GM18909 (cell line): Measurements from ENCODE around the gene GRM5.

Experiments used
- ATAC-seq: cut with Tn5 transposase; IDR thresholded peaks from one replicate; pipeline ENCODE4 v1.9.1; 2021; ENCODE audit warnings: mild to moderate bottlenecking; ENCODE audit not compliant: unreplicated experiment, poor library complexity

GRM5 gene

DNA sequence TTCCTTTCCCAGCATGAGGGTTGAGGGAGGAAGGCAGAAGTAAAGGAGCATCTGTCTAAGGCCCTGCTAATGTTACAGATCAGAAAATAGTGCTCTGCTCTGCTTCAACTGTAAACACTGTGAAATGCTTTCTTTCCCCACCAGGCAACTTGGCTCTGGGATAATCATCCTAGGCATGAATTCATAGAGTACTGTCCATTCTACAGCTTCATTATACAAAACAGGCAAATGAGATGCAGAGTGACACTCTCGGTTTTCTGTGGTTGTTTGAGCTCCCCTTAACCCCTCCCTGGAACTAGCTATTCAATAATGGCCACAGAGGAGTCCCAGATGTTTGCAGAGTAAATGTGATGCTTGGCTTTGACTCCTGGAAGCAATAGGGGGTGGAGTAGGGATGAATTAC, 544.0 kb downstream of the GRM5 start:
- no peak for ATAC-seq

DNA sequence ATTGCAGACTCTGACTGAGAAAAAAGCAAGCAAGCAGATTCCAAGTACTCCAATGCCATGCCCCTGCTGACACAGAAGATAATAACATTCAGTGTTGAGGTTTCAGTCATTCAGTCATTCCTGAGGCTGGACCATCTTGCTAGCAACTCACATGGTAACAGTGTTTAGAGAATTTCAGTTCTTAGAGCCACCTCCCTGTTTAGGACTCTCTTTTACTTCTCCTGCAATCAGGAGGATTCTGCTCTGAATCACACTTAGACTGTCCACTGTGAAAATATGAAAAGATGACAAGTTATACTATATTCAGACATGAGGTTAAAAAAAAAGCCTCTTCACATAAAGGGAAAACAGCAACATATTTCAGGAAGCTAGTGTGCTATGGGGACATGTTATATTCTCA, 544.4 kb downstream of the GRM5 start:
- ATAC-seq = no peak

DNA sequence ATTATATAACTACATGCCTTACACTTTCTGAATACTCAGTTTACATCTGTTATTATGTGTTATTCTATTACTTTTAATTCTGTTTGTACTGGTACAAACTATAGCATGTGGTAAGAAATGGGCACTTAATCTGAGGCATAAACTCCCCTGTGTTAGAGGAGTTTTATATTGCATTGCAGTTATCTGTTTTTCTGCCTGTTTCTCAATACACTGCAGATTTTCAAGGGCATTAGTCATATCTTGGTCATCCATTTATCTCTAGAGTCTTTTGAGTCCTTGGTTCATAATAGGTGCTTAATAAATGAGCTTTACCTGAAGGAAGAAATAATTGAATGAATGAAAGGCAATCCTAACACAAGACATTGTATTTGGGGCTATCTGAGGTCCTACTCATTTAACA, 545.4 kb downstream of the GRM5 start:
- no peak for ATAC-seq

DNA sequence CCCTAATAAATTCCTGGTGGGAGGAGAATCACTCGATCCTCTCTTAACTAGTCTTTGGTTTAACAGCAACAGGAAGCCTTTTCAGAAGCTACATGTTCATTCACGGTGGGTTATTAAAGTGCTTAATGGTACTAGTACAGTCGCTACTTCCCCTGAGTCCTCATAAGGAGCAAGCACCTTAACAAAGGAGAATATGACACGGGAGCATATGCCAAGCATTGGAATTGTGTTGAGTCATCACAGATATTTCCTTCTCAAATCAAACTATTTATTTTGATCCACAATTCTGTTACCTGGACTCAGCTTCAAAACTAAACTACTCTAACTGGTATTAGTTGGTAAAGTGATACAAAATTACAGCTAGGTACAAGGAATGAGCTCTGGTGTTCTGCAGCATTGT, 550.8 kb downstream of the GRM5 start:
- no peak for ATAC-seq

DNA sequence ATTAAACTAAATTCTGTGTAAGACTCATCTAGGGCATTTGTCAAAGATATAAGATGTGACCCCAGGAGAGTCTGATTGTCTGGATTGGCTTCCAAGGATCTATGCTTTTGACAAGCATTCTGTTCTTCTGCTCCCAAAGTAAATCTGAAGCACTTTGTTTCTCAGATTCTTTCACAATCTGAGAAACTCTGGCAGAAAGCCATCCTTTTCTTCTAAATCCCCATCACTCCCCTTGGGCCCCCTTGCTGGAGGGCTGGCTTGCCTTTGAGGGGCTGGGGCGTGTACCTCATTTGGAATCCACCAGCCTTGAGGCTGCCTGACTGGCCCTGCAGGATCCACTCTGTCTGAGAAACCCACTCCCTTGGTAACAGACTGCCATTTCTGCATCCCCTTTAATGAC, 554.8 kb downstream of the GRM5 start:
- ATAC-seq = no peak

DNA sequence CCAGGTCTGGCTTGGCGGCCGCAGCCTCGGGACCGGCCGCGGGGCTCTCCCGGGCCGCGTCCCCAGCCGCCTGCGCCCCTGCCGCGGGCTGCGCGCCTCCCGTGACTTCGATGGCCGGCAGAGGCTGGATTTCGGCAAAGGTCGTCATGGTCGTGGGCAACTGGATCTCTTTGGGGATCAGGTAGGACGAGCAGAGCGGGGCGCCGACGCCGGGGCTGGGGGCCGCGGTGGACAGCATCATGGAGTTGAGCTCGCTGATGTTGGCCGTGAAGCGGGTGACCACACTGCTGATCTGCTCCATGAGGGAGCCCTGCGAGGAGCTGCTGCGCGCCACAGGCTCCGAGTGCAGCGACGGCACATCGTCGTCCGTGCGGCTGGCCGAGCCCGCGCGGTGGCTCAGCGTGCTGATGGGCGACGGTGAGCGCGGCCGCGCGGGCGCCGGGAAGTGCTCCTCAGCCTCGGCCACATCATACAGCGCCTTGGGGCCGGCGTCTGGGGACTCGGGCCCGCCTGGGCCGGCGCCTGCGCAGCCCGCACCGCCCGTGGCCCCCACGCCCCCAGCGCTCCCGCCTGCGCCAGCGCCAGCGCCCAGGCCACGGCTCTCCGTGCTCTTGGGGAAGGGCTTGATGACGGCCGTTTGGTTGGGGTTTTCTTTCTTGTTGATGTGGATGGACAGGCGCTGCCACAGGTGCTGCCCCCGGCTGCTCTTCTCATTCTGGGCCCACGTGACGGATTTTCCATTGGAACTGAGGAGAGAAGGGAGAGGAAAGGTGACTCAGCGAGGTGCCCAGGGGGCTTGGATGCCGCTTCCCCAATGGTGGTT, 556.8 kb downstream of the GRM5 start:
- ATAC-seq = peak; percentile 74

DNA sequence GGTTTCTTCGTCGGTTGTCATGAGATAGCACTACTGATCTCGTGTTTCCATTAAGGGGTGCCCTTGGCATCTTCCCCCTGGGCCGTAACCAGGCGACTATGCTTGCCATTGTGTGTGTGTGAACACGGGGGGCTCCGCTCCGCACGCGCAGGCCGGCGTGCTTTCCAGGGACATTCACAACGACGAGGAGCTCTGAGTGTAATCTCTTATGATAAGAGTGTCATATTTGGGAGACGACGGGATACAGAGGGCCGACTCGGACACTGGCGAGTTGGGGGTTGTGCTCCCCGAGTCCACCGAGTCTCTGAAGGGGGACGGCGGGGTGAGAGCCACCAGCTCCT, 557.4 kb downstream of the GRM5 start:
- ATAC-seq = no peak

DNA sequence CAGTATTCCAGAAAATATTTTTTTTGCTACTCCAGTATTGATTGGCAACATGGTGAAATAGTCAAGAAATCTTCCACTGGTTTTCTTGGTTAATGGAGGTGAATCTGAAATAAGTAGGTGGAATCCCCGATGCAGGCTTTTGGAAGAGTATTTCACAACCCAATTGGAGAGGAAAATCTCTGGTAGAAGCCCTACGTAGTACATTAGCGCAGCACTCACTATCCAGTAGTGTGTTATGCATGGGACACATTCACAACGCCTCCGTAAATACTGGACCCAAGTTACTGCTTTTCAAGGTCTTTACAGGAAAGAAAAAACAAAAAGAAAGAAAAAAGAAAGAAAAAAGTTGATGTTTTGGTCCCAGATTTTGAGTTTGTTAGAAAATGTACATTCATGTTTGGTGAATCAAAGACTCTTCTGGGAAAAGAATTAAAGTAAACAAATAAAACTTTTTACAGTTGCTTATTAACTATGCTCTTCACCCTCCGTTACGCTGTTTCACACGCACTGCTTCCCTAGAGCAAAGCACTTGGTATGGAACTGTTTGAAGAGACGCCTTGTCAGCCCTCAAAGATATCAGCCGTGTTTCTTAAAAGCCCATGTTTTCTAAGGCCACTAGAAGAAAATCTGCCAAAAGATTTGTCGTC, 557.9 kb downstream of the GRM5 start:
- no peak for ATAC-seq

DNA sequence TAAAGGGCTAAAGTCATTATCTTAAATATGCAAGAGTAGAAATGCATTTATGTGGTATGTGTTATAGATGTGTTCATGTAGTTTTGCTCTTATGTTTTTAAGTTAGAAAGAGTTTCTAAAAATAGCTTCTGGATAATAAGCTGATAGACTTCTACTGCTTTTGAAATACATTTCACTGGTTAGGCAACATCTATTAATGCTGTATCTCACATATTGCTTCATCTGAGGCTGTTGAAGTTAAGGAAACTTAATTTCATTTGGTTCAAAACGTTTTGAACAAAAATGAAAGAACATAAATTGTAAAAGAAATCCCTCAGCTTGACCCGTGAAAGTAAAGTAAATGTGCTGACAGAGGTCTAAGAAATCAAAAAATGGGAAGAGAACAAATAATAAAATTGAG, 564.2 kb downstream of the GRM5 start:
- no peak for ATAC-seq

DNA sequence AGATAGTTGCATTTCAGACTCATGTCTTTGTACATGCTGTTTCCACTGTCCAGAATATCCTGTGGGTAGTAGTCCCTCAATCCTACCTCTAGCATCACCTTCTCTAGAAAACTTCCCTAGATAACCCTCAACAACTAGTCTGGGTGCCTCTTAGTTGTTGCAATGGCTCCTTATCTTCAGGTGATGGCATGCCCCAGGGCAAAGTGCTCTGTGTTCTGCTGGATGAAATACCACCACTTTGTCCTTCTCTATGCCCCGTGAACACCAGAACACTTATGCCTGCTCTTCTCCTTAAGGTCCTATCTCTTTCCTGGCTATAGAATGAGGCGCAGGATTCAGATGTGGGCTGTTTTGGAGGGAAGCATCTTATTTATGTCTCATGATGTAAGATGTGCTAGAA, 569.9 kb downstream of the GRM5 start:
- ATAC-seq = no peak

DNA sequence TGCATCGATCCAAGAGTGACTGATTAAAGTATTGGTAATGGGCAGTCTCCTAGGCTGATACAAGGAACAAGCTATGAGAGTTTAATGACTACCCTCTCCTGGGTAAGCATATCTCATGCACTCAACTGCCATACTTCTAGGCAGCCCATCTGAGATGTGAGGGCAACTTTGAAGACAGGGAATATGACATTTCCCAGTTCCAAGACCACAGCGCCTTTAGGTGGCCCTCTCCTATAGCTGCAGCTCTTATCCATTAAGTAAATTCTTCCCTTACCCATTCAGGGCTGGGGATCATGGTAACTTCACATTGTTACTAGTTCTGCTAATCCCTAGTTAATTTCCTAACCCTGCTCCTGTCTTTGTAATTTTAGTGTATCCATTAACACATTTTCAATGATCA, 570.9 kb downstream of the GRM5 start:
- ATAC-seq = no peak

DNA sequence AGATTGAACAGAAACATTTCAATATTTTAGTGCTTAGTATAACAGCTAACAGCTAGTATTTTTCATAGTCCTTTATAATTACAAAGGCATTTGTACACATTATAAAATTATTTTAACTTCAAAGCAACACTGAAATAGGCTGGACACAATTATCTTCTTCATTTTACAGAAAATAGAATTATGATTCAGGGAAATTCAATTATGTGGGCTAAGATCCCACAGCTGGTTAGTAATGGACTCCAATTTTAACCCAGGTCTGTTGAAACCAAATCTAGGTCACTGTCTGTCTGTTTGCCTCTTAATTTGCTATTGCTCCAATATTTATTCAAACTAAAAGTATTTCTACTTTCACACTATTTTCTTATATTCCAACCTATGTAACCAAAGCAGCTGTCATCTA, 574.1 kb downstream of the GRM5 start:
- ATAC-seq = no peak

DNA sequence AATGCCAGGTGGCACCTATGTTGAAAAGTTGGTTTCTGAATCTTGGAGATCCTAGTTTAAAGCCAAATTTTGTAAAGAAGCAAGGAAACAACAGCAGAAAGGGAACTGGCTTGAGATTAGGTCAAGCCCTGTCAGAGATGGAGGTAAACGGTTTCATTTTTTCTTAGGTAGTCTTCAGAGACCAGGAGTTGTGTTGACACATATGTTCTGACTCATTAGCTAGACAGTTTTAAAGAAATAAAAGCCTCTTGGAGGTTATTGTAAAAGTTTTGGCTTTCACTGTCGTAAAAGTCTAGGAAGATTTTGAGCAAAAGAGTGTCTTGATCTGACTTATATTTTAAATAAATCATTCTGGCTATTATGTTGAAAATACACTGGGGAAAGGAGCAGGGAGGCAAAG, 576.8 kb downstream of the GRM5 start:
- no peak for ATAC-seq

DNA sequence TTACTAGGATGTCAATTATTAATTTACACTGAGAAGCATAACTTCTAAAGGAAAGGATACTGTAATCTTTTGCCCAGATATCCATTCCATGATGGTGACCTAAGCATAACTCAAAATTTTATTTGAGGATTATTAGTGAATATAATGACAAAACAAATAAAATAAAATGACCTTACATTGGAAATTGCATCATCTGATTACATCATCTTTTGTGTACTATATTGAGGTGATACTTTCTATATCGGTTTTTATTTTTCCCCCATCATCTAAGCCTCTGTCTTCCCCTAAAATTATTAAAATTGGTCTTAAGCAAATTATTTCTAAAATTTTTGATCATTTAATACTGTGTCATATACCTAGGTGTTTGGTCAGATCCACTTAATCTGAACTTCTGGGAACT, 578.1 kb downstream of the GRM5 start:
- ATAC-seq = no peak

DNA sequence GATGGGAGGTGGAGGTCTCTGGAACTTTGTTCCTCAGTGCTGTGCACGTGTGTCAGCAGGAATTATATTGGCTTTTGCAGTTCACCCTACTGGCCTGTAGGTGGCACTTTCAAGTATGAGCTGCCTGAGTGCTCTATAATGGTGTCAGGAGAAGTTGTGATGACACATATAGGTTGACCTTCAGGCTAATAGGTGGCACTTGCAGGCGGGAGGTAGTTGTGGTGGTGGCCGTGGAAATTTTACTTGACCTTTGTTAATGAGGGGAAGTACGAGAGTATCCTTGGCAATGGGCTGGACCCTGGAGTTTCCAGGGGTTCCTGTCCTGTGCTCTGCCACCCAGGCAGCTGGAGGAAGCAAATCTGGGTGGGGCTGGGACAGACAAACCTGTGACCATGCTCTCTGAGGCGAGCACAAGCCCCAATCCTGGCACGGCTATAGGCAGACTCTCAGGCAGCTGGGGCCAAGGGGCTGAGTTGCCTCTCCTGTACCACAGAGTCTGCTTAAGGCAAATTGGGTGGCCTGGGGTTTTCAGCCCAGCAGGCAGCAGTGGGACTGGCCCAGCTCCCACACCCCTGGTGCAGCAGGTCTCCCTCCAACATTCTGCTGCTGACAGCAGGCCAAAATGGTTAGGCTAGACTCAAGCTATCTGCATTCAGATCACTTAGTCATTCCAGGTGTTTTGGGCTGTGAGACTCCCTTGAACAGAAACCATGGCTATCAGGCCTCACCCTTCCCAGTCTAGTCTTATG, 580.7 kb downstream of the GRM5 start:
- ATAC-seq = peak; percentile 89

DNA sequence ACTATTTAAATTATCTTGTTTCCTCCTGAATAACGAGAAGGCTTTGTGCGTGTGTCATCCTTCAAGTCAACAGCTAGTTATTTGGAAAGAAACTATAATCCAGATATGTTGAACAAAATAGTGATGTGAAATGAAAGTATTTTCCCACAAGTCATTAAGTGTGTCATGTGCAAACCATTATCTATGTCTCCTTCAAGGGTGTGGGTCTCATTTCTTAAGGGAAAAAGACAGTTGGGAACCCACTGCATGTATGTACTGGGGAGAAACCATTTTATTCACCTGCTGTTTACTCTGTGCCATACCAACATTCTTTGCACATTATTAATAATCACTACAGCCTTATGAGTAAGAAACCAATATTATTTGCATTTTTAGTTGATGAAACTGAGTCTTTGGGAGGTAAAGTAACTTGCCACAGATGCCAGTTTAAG, 582.9 kb downstream of the GRM5 start:
- no peak for ATAC-seq

DNA sequence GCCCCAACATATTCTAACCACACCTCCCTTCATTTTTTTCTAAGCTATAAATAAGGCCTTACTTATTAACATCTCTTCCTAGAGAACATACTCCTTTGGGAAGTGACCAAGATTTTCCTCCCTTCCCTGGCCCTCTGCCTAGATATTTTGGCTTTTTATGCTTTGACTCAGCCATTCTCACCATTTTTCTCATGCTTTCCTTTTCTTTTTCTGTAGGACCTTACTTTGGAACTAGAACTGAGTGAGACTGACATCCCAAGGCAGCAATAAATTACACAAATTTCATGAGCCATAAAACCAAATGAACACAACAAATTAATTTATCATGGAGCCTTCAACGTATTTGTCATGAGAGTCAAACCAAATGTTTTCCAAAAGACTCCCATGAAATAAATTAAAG, 585.6 kb downstream of the GRM5 start:
- ATAC-seq = no peak

DNA sequence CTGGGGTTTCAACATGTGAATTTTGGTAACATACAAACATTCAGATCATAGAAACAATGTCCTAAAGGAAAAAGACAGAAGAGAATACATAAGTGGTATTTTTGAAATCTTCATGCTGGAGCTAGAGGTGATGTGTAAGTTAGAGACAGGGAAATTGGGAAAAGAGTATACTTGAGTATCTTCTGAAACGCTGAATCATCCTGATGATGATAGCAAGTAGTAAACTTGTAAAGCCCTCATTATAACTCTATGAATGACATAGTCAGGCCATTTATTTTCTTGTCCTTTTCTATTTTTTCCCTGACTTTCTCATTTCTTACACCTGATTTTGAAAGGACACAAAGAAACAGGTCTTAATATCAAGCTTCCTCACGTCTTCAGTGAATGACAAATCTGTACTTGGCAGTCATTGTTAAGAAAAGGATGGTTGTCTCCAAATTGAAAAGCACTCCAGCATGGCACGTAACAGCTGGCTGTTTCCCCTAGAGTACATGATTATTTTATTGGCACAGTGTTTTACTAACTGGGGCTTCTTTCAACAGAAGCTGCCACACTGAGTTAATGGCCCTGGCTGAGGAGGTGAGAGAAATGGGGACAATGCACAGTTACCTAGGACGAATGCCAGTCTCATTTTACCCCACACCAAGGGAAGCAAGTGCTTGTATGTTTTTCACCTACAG, 587.5 kb downstream of the GRM5 start:
- ATAC-seq = no peak

DNA sequence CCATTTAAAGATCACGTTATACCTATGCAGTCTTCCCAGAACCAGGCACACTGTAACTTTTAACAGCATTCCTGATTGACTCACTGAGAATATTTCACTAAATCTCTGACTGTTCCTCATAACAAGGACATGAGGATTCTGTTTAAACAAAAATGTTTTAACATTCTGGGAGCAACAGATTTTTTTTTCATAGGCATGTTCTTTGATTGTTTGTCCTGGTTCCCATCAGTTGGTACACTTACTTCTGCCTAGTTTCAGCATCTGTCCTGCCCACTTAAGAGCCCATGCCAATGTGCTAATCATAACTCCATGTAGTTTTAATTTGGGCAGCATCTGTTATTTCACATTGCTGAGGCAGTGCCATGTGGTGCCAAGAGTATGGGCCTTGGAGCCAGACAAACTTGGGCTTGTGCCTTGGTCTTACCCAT, 589.8 kb downstream of the GRM5 start:
- no peak for ATAC-seq

DNA sequence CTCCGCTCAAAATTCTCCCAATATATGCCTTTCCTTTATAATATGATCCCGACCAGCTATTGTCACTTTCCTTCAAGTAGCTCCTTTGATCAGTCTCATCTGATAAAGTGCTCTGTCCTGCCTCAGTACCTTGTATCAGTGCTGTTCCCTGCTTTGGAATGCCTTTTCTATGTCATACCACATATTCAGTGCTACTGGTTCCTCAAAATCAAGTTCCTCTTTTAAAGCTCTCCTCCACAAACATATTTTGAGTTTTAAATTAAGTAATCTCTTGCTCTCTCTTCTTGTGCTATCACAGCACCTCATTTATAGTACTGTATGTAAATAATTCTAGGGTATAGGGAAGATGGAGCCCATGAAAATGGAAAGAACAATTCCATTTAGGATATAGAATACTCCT, 591.1 kb downstream of the GRM5 start:
- no peak for ATAC-seq
